ENCODE data around the gene XYLT2. TPM values are rescaled to one million over a fixed set of nuclear protein-coding genes. Genes with fewer than 3 reads are reported as not detected.

XYLT2 gene
- total RNA-seq, 2 experiments from 2014 or later = 22.5 to 25.5 TPM

- ChIA-PET CTCF (ENCODE audit: unreplicated experiment) (interaction anchor here (0.5 to 0.6 kb wide), 2 partner anchors 22 to 379 kb away, joined by 3 read pairs; no protein-coding TSS in a partner anchor), POLR2A (interaction anchor here (0.7 to 0.9 kb wide), 2 partner anchors 8 to 25 kb away, joined by 3 read pairs; no protein-coding TSS in a partner anchor)
- H3K9me2 ChIP-seq (ENCODE audit: insufficient read depth, low read length) = no peaks in the 10 kb centered on the region
- H3K36me3 ChIP-seq (ENCODE audit: insufficient read depth, low read length) = peaks cover 60% of the 10 kb centered on the region
- H2AFZ ChIP-seq (ENCODE audit: low read length) = no peak overlapping the region
- no peak overlapping the region for H3K27ac ChIP-seq (ENCODE audit: low read depth, low read length, poor library complexity, severe bottlenecking)
- intact Hi-C loops (cut with micrococcal nuclease; ENCODE audit: unreplicated experiment) = no loop called here
- no peak for DNase-seq (ENCODE audit: low spot score)
- no TSS peak for BruUV-seq (replicated peaks)
- no peak overlapping the region for H3K4me3 ChIP-seq (ENCODE audit: low read depth, low read length, poor library complexity, severe bottlenecking)
- no peak overlapping the region for H3K4me2 ChIP-seq (ENCODE audit: low read length)
- H4K20me1 ChIP-seq (ENCODE audit: insufficient read depth, low read length) = no peaks in the 10 kb centered on the region
- TF ChIP-seq CTCF (conservative IDR thresholded peaks at IDR 0.05; ENCODE audit: low read length) = no peak
- no peak for TF ChIP-seq EZH2phosphoT487 (IDR thresholded peaks at IDR 0.05; ENCODE audit: borderline replicate concordance, low read depth, low read length)
- H3K79me2 ChIP-seq (ENCODE audit: insufficient read depth, low read depth, low read length) = 0 out of 2 replicates have a peak, but pooled peaks cover 1% of the 10 kb centered on the region
- no peaks in the 10 kb centered on the region for H3K9me3 ChIP-seq (ENCODE audit: low read length)
- H3K4me1 ChIP-seq (ENCODE audit: insufficient read depth, low read length, poor library complexity, severe bottlenecking) = peaks cover 4% of the 10 kb centered on the region
Observed at GRCh38 chr17:50365649-50366393, 19.9 kb downstream of the XYLT2 start.

- ChIA-PET CTCF (ENCODE audit: unreplicated experiment) (no interaction called here), POLR2A (no interaction called here)
- Histone ChIP-seq H3K79me2 (ENCODE audit: insufficient read depth, low read depth, low read length) (peaks cover 17% of the 10 kb centered on the region), H3K9me2 (ENCODE audit: insufficient read depth, low read length) (no peaks in the 10 kb centered on the region), H3K9me3 (ENCODE audit: low read length) (no peaks in the 10 kb centered on the region), H2AFZ (ENCODE audit: low read length) (no peak overlapping the region), H4K20me1 (ENCODE audit: insufficient read depth, low read length) (no peaks in the 10 kb centered on the region), H3K4me2 (ENCODE audit: low read length) (no peak overlapping the region), H3K4me3 (ENCODE audit: low read depth, low read length, poor library complexity, severe bottlenecking) (no peak overlapping the region), H3K27ac (ENCODE audit: low read depth, low read length, poor library complexity, severe bottlenecking) (no peak overlapping the region), H3K36me3 (ENCODE audit: insufficient read depth, low read length) (peaks cover 70% of the 10 kb centered on the region), H3K4me1 (ENCODE audit: insufficient read depth, low read length, poor library complexity, severe bottlenecking) (peaks cover 10% of the 10 kb centered on the region)
- no peak for DNase-seq (ENCODE audit: low spot score)
- TF ChIP-seq EZH2phosphoT487 (IDR thresholded peaks at IDR 0.05; ENCODE audit: borderline replicate concordance, low read depth, low read length) (no peak), CTCF (conservative IDR thresholded peaks at IDR 0.05; ENCODE audit: low read length) (no peak)
- intact Hi-C loops (cut with micrococcal nuclease; ENCODE audit: unreplicated experiment) = no loop called here
- BruUV-seq (replicated peaks) = no TSS peak
Observed at GRCh38 chr17:50367401-50367800, 21.5 kb downstream of the XYLT2 start.

DNA sequence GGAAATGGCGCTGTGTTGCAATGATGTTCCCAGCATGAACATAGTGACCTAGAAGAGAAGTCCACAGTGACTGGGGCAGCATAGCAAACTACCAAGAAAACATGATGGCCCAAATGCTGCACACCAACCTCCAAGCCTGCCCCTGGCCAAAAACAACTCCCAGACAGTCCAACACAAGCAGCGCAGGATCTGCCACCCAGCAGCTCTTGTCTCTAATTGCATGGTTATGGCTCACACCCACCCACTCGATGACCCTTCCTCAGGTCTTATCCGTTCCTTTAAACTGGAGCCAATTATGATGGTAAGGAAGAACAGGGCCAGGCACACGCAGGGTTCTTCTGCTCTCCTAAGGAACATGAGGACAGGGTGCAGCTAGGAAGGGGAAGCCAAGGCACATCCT is 24.1 kb downstream of the XYLT2 start:
- Histone ChIP-seq H3K4me1 (ENCODE audit: insufficient read depth, low read length, poor library complexity, severe bottlenecking) (peaks cover 15% of the 10 kb centered on the region), H3K36me3 (ENCODE audit: insufficient read depth, low read length) (peaks cover 69% of the 10 kb centered on the region), H3K9me2 (ENCODE audit: insufficient read depth, low read length) (no peaks in the 10 kb centered on the region), H3K9me3 (ENCODE audit: low read length) (no peaks in the 10 kb centered on the region), H3K79me2 (ENCODE audit: insufficient read depth, low read depth, low read length) (peaks cover 27% of the 10 kb centered on the region), H3K27ac (ENCODE audit: low read depth, low read length, poor library complexity, severe bottlenecking) (no peak overlapping the region), H2AFZ (ENCODE audit: low read length) (no peak overlapping the region), H4K20me1 (ENCODE audit: insufficient read depth, low read length) (no peaks in the 10 kb centered on the region), H3K4me3 (ENCODE audit: low read depth, low read length, poor library complexity, severe bottlenecking) (no peak overlapping the region), H3K4me2 (ENCODE audit: low read length) (no peak overlapping the region)
- no TSS peak for BruUV-seq (replicated peaks)
- ChIA-PET POLR2A (no interaction called here), CTCF (ENCODE audit: unreplicated experiment) (no interaction called here)
- TF ChIP-seq EZH2phosphoT487 (IDR thresholded peaks at IDR 0.05; ENCODE audit: borderline replicate concordance, low read depth, low read length) = no peak
- TF ChIP-seq CTCF (conservative IDR thresholded peaks at IDR 0.05; ENCODE audit: low read length) = no peak
- no peak for DNase-seq (ENCODE audit: low spot score)
- intact Hi-C loops (cut with micrococcal nuclease; ENCODE audit: unreplicated experiment) = no loop called here

Measured in OCI-LY7 (cell line).